Activated B cell treated with CpG ODN at 0.5 μM for 24 hours (primary cell): ENCODE measurements around the gene DLEC1. TPM values are rescaled to one million over a fixed set of nuclear protein-coding genes. Genes with fewer than 3 reads are reported as not detected.
"Not testable (repeated sequence)": the region's sequence is repeated elsewhere in the genome, so short reads cannot be mapped to it uniquely, and the experiment has no call there.

Experiments
- ATAC-seq: fragments of 200-7000 bp; cut with Tn5 transposase; one replicate; pipeline ENCODE4 v1.10.0; 2021; ENCODE audit warnings: low read depth, mild to moderate bottlenecking, moderate library complexity
- CTCF ChIA-PET: fragments of 350-600 bp; sonication (Branson Sonifier 250); formaldehyde crosslinking; loops from one replicate; lab custom pipeline; 2021; ENCODE audit warnings: antibody characterized with exemption; lab: Charles Lee
- POLR2A ChIA-PET: fragments of 350-600 bp; sonication (Branson Sonifier 250); formaldehyde crosslinking; loops from one replicate; lab custom pipeline; 2021; ENCODE audit warnings: antibody characterized with exemption; lab: Charles Lee
- DNase-seq: peaks from one replicate; pipeline ENCODE4 v3.0.0; 2022
- H3K27ac Mint-ChIP-seq: one replicate; pipeline ENCODE4 v1.8.0; 2020; ENCODE audit warnings: mixed read lengths
- H3K27me3 Mint-ChIP-seq: one replicate; pipeline ENCODE4 v1.8.0; 2021; ENCODE audit warnings: mixed read lengths
- H3K36me3 Mint-ChIP-seq: one replicate; pipeline ENCODE4 v1.8.0; 2021; ENCODE audit warnings: low read depth, mixed read lengths
- H3K4me1 Mint-ChIP-seq: one replicate; pipeline ENCODE4 v1.8.0; 2021; ENCODE audit warnings: mixed read lengths
- H3K4me3 Mint-ChIP-seq: one replicate; pipeline ENCODE4 v1.8.0; 2020; ENCODE audit warnings: mild to moderate bottlenecking, mixed read lengths
- H3K9me3 Mint-ChIP-seq: one replicate; pipeline ENCODE4 v1.8.0; 2020; ENCODE audit warnings: mixed read lengths
- CTCF ChIP-seq: fragments of 200-600 bp; IDR thresholded peaks from one replicate; pipeline ENCODE4 v1.8.0; 2022; ENCODE audit warnings: antibody characterized with exemption, mild to moderate bottlenecking
- intact Hi-C: fragments of 100-400 bp; cut with micrococcal nuclease; formaldehyde crosslinking; loops from one replicate; pipeline ENCODE4 v1.15.1; 2024
- total RNA-seq: library from RNA; stranded (reverse); gene quantifications from 2 replicates; pipeline ENCODE4 v1.2.3, GENCODE V29; 2022

The DLEC1 gene
- total RNA-seq, 1 donor from 2014 or later, result 0.11 TPM

GRCh38 chr3:38059148-38059547, 20.1 kb downstream of the DLEC1 start:
- peaks cover 8% of the 10 kb centered on the region for H3K27me3 Mint-ChIP-seq
- H3K27ac Mint-ChIP-seq, result no peak overlapping the region
- H3K4me1 Mint-ChIP-seq, result no peaks in the 10 kb centered on the region
- ChIA-PET CTCF (no interaction called here), POLR2A (no interaction called here)
- no peaks in the 10 kb centered on the region for H3K9me3 Mint-ChIP-seq
- TF ChIP-seq CTCF, result no peak
- no peak for ATAC-seq
- no peaks in the 10 kb centered on the region for H3K36me3 Mint-ChIP-seq
- H3K4me3 Mint-ChIP-seq, result no peak overlapping the region
- DNase-seq, result no peak
- intact Hi-C loops, result no loop called here

DNA sequence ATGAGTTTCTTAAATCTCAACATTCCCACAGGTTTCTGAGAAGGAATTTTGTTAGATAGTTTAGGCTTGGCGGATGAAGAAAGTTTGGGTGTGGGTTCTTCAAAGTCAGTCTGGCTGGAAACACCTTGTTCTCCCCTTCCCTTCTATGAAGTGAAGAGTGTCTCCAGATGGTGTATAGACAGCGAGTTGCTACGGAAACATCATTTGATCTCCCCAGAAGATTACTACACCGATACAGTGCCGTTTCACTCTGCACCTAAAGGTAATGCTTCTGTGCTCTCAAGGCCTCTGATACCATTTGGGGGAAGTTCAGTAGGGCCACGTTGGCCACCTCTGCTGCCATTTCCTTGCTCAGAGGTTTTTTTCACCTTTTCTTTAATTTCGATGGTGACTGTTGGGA, 20.6 kb downstream of the DLEC1 start:
- no peaks in the 10 kb centered on the region for H3K36me3 Mint-ChIP-seq
- TF ChIP-seq CTCF, result no peak
- H3K4me3 Mint-ChIP-seq, result no peak overlapping the region
- ChIA-PET POLR2A (no interaction called here), CTCF (no interaction called here)
- intact Hi-C loops, result no loop called here
- no peak for ATAC-seq
- no peak overlapping the region for H3K27ac Mint-ChIP-seq
- DNase-seq, result no peak
- peaks cover 8% of the 10 kb centered on the region for H3K27me3 Mint-ChIP-seq
- no peaks in the 10 kb centered on the region for H3K9me3 Mint-ChIP-seq
- no peaks in the 10 kb centered on the region for H3K4me1 Mint-ChIP-seq

DNA sequence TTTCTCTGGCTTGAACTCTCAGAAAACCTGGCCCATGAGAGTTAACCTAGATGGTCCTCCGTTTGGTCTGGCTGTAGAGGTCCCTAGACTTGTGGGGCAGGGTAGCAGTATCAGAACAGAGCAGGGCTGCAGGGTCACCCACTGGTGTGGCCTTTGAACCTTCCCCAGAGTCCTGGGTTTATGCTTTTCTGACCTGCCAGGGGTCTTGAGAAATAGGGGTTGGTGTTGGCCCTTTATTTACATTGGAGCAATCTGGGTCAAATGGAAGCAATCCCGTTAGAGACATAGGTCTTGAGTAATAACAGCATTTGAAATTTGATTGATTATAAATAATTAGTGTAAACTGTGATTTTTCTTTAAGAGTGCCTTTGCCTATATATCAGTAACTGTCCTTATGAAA, 23.8 kb downstream of the DLEC1 start:
- ATAC-seq (no peak), DNase-seq (no peak)
- no peak for TF ChIP-seq CTCF
- intact Hi-C loops, result no loop called here
- no peak overlapping the region for H3K27ac Mint-ChIP-seq
- H3K9me3 Mint-ChIP-seq, result peaks cover 3% of the 10 kb centered on the region
- H3K36me3 Mint-ChIP-seq, result no peaks in the 10 kb centered on the region
- H3K4me1 Mint-ChIP-seq, result no peaks in the 10 kb centered on the region
- H3K27me3 Mint-ChIP-seq, result peaks cover 10% of the 10 kb centered on the region
- no peak overlapping the region for H3K4me3 Mint-ChIP-seq
- ChIA-PET POLR2A (no interaction called here), CTCF (interaction anchor here (1.0 kb wide), 1 partner anchor 89 kb away, joined by 3 read pairs; no protein-coding TSS in a partner anchor)

DNA sequence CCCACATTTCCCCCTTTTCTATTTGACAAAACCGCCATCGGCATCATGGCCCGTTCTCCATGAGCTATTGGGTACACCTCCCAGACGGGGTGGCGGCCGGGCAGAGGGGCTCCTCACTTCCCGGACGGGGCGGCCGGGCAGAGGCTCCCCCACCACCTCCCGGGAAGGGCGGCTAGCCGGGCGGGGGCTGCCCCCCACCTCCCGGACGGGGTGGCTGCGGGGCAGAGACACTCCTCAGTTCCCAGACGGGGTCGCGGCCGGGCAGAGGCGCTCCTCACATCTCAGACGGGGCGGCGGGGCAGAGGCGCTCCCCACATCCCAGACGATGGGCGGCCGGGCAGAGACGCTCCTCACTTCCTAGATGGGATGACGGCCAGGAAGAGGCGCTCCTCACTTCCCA, 25.4 kb downstream of the DLEC1 start:
- DNase-seq, ATAC-seq, intact Hi-C loops, CTCF ChIA-PET, H3K36me3 Mint-ChIP-seq, POLR2A ChIA-PET, H3K4me3 Mint-ChIP-seq, H3K9me3 Mint-ChIP-seq, H3K27me3 Mint-ChIP-seq, H3K4me1 Mint-ChIP-seq, H3K27ac Mint-ChIP-seq: not testable (repeated sequence)

DNA sequence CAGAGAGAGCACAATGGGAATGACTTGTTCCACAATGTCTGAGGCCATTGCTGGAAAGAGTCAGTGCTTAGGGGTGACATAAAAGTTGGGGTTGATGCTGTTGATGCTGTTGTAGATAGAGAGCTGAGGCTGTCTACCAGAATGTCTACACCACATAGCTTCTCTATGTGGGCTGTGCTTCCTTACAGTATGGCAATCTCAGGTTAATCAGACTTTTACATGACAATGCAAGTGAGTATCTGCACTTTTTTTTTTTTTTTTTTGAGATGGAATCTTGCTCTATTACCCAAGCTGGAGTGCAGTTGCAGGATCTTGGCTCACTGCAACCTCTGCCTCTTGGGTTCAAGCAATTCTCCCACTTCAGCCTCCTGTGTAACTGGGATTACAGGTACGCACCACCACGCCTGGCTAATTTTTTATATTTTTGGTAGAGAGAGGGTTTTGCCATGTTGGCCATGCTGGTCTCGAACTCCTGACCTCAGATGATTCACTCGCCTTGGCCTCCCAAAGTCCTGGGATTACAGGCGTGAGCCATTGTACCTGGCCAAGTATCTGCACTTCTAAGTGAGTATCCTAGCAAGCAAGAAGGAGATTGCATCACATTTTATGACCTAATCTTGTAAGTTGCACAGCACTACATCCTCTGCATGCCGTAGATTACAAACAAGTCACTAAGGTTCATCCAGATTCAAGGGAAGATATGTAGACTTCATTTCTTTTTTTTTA, 28.7 kb downstream of the DLEC1 start:
- no peak for ATAC-seq
- no peak for DNase-seq
- H3K36me3 Mint-ChIP-seq, result no peaks in the 10 kb centered on the region
- no peak for TF ChIP-seq CTCF
- ChIA-PET CTCF (no interaction called here), POLR2A (no interaction called here)
- intact Hi-C loops, result no loop called here
- H3K27ac Mint-ChIP-seq, result no peak overlapping the region
- H3K9me3 Mint-ChIP-seq, result peaks cover 3% of the 10 kb centered on the region
- no peak overlapping the region for H3K4me3 Mint-ChIP-seq
- H3K4me1 Mint-ChIP-seq, result no peaks in the 10 kb centered on the region
- H3K27me3 Mint-ChIP-seq, result peaks cover 2% of the 10 kb centered on the region

DNA sequence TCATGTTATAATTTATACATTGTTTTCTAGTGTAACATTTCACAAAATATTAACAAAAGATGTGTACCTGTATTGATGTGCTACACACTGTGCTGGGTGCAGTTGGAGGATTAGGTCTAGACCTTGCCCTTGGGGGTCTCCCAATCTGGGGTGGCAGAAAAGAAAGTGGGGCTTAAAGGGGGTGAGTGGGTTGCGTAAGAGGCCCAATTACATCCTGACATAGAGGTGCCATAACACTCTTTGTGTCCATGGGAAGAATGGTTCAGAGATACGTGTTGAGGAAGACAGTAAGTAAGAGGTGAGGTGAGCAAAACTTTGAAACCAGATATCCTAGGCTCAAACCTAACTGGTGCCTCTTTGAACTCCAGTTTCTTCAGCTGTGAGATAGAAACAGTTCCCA, 31.0 kb downstream of the DLEC1 start:
- POLR2A ChIA-PET, result no interaction called here
- Mint-ChIP-seq H3K27ac (no peak overlapping the region), H3K4me3 (no peak overlapping the region), H3K4me1 (no peaks in the 10 kb centered on the region), H3K27me3 (peaks cover 2% of the 10 kb centered on the region), H3K9me3 (peaks cover 3% of the 10 kb centered on the region), H3K36me3 (no peaks in the 10 kb centered on the region)
- CTCF ChIA-PET, result no interaction called here
- DNase-seq, result no peak
- intact Hi-C loops, result no loop called here
- TF ChIP-seq CTCF, result no peak
- no peak for ATAC-seq

DNA sequence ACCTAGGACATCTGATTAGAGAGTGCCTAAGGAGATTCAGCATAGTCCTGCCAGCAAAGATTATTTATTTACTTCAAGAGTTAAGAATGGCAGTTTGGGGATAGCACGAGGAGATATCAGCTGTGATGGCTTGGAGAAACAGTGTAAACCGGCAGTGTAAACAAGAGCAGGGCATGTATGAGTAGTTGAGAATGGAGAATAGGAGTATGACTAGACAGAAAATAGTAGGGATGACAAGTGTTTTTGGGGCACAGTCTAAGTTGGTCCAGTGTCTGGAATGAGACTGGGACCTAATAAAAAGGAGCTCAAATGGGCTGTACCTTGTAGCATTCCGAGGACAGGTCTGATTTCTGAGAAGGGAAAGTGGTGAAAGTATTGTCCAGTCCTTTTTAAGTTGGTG, 38.1 kb downstream of the DLEC1 start:
- H3K27me3 Mint-ChIP-seq, H3K4me1 Mint-ChIP-seq, H3K36me3 Mint-ChIP-seq, POLR2A ChIA-PET, H3K27ac Mint-ChIP-seq, CTCF ChIA-PET, H3K4me3 Mint-ChIP-seq, intact Hi-C loops, ATAC-seq, H3K9me3 Mint-ChIP-seq, DNase-seq: not testable (repeated sequence)

DNA sequence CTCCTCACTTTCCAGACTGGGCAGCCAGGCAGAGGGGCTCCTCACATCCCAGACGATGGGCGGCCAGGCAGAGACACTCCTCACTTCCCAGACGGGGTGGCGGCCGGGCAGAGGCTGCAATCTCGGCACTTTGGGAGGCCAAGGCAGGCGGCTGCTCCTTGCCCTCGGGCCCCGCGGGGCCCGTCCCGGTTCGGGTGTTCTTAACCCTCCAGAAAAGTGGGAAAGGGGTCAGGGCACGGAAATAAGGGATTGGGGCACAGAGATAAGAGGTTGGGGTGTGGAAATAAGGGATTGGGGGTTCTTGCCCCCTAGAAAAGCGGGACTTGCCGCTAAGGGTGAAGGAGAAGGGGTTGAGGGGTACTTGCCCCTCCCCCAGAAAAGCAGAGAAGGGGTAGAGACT, 43.3 kb downstream of the DLEC1 start:
- H3K27ac Mint-ChIP-seq, H3K9me3 Mint-ChIP-seq, ATAC-seq, H3K4me1 Mint-ChIP-seq, intact Hi-C loops, POLR2A ChIA-PET, H3K27me3 Mint-ChIP-seq, CTCF ChIA-PET, H3K4me3 Mint-ChIP-seq, DNase-seq, H3K36me3 Mint-ChIP-seq: not testable (repeated sequence)
